ENCODE results near the gene CDC42EP3. TPM values are rescaled to one million over a fixed set of nuclear protein-coding genes. Genes with fewer than 3 reads are reported as not detected.

Gene CDC42EP3, protein sequence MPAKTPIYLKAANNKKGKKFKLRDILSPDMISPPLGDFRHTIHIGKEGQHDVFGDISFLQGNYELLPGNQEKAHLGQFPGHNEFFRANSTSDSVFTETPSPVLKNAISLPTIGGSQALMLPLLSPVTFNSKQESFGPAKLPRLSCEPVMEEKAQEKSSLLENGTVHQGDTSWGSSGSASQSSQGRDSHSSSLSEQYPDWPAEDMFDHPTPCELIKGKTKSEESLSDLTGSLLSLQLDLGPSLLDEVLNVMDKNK
- total RNA-seq (2022) (26.9 and 29.4 TPM in 2 replicates), Bru-seq, nascent RNA (percentile 86 among the genes with signal in this experiment), BruChase-seq, experiment 1, labeled RNA remaining after a 6-hour chase (percentile 69 among the genes with signal in this experiment), BruChase-seq, experiment 2, labeled RNA remaining after a 2-hour chase (percentile 83 among the genes with signal in this experiment)
- long read RNA-seq, full-length matches to known transcripts = 27 of 36 reads
- long read RNA-seq, partial matches to known transcripts = 0 of 36 reads
- long read RNA-seq, other reads (novel, unspliced or antisense) = 9 of 36 reads

DNA sequence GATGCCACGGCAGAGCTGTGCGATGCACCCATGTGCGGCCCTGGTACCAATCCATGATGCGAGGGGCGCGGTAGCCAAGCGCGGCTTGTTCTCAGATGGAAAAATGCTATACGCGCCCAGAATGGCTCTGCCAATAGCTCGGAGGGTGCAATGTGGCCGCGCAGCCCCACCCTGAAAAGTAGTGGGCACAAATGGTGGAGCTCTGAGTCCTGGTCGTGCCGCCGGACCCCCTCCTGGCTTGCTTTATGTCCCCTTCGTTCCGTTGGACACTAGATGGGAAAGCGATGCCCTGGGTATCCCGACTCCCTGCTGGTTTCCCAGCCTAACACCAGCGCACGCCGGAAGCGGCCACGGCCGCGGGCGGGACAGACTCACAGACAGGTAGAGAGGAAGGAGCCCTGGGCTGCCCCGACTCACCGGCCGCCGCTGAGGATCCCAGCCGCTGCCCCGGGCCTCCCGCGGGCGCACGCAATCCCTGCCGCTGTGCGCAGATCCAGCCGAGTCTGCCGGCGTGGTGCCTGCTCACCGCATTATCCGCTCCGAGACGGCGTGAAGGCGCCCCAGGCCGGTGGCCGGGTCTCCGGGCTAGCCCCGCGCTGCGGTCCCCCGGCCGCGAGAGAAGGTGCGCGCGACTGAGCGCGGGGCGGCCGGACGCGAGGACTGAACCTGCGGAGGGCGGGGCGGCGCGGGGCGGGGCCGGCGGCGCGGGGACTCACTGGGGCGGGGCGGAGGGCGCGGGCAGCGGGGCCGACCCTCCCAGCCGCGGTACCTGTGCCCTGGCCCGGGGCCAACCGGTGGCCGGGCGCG, at the start of gene CDC42EP3:
Gene CDC42EP3 (minus strand): TSS at position 634 of the 807 bp plus-strand sequence. CDS start 25,055 bp downstream, outside the sequence.
- H3K27ac Mint-ChIP-seq (ENCODE audit: unreplicated experiment) = peak within 1 kb of the TSS; percentile 87
- peaks cover 35% of the 10 kb centered on the region for H3K36me3 Mint-ChIP-seq (ENCODE audit: insufficient read depth, unreplicated experiment)
- H3K27me3 Mint-ChIP-seq (ENCODE audit: unreplicated experiment) = no peaks in the 10 kb centered on the region
- CTCF ChIA-PET = interaction anchor here (0.6 to 1.1 kb wide), 5 partner anchors 11 to 256 kb away, joined by 3 to 4 read pairs (median 3); no protein-coding TSS in a partner anchor
- TF ChIP-seq, protein P1, sequence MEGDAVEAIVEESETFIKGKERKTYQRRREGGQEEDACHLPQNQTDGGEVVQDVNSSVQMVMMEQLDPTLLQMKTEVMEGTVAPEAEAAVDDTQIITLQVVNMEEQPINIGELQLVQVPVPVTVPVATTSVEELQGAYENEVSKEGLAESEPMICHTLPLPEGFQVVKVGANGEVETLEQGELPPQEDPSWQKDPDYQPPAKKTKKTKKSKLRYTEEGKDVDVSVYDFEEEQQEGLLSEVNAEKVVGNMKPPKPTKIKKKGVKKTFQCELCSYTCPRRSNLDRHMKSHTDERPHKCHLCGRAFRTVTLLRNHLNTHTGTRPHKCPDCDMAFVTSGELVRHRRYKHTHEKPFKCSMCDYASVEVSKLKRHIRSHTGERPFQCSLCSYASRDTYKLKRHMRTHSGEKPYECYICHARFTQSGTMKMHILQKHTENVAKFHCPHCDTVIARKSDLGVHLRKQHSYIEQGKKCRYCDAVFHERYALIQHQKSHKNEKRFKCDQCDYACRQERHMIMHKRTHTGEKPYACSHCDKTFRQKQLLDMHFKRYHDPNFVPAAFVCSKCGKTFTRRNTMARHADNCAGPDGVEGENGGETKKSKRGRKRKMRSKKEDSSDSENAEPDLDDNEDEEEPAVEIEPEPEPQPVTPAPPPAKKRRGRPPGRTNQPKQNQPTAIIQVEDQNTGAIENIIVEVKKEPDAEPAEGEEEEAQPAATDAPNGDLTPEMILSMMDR (IDR thresholded peaks at IDR 0.05; ENCODE audit: unreplicated experiment) = no peak
- intact Hi-C loops (cut with micrococcal nuclease; ENCODE audit: unreplicated experiment) = loop anchor here (2.0 to 5.0 kb wide), 2 partner anchors 82 to 206 kb away; no protein-coding TSS in a partner anchor
- no TSS peak for BruUV-seq (replicated peaks)
- no peaks in the 10 kb centered on the region for H3K9me3 Mint-ChIP-seq (ENCODE audit: low read depth, unreplicated experiment)
- DNase-seq = peak; percentile 84
- H3K4me1 Mint-ChIP-seq (ENCODE audit: low read depth, unreplicated experiment) = peaks cover 52% of the 10 kb centered on the region
- H3K4me3 Mint-ChIP-seq (ENCODE audit: low read depth, unreplicated experiment) = peak within 1 kb of the TSS; percentile 95

DNA sequence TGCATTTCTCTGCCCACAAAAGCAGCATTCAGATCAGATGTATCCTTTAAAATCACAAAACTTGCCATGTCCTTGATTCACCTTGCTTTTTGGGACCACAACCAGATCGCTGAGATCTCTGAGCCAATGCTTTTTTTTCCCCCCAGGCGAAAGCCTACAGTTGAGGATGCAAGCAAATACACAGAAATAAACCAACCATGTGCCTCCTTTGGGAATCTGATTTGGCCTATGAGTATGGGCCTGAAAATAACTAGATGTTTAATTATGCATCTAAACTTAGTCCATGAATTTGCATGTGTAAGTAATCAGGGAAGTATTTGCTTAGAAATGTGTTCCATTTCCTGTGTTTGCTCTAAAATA, 49.7 kb upstream of the CDC42EP3 start:
- BruUV-seq (replicated peaks) = no TSS peak
- intact Hi-C loops (cut with micrococcal nuclease; ENCODE audit: unreplicated experiment) = no loop called here

DNA sequence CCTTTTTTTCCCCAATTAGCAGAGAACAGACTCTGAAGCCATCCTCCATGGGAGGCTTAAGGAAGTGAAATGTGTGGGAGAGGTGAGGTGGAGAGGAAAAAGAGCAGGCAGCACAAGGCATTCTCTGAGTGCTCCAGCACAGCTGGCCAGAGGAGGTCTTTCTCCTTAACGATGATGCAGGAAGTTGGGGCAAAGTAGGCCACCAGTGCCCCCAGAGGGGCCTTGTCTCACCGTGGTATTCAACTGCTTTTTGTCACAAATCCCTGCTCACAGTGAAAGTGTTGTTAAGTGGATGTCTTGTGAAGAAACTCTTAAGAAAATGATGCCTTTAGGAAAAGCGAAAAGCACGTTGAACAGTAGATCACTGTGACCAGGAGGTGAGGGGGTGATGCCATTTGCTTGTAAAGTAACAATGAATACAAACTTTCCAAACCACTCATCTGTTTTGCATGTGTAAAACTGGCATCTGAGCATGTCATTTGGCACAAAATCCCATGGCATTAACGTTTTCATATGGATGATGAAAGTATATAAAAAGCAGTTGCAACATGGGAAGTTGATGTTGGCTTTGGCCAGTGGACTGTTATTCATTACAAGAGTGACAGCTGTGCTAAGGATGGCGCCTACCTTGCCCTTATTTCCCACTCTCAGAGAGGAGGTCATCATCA, 49.2 kb upstream of the CDC42EP3 start:
- TF ChIP-seq, protein P1 (IDR thresholded peaks at IDR 0.05; ENCODE audit: unreplicated experiment) = no peak
- no peaks in the 10 kb centered on the region for H3K27me3 Mint-ChIP-seq (ENCODE audit: unreplicated experiment)
- intact Hi-C loops (cut with micrococcal nuclease; ENCODE audit: unreplicated experiment) = no loop called here
- H3K4me1 Mint-ChIP-seq (ENCODE audit: low read depth, unreplicated experiment) = no peaks in the 10 kb centered on the region
- no peak for DNase-seq
- BruUV-seq (replicated peaks) = no TSS peak
- no peaks in the 10 kb centered on the region for H3K36me3 Mint-ChIP-seq (ENCODE audit: insufficient read depth, unreplicated experiment)
- CTCF ChIA-PET = no interaction called here
- no peaks in the 10 kb centered on the region for H3K9me3 Mint-ChIP-seq (ENCODE audit: low read depth, unreplicated experiment)
- H3K4me3 Mint-ChIP-seq (ENCODE audit: low read depth, unreplicated experiment) = no peak overlapping the region
- H3K27ac Mint-ChIP-seq (ENCODE audit: unreplicated experiment) = no peak overlapping the region

More for the DNA sequence above, 49.7 kb upstream of the CDC42EP3 start:
- H3K4me1 Mint-ChIP-seq (ENCODE audit: low read depth, unreplicated experiment) = no peaks in the 10 kb centered on the region
- H3K27ac Mint-ChIP-seq (ENCODE audit: unreplicated experiment) = no peak overlapping the region
- TF ChIP-seq, protein P1 (IDR thresholded peaks at IDR 0.05; ENCODE audit: unreplicated experiment) = no peak
- CTCF ChIA-PET = no interaction called here
- no peaks in the 10 kb centered on the region for H3K27me3 Mint-ChIP-seq (ENCODE audit: unreplicated experiment)
- H3K36me3 Mint-ChIP-seq (ENCODE audit: insufficient read depth, unreplicated experiment) = no peaks in the 10 kb centered on the region
- no peaks in the 10 kb centered on the region for H3K9me3 Mint-ChIP-seq (ENCODE audit: low read depth, unreplicated experiment)
- no peak for DNase-seq
- no peak overlapping the region for H3K4me3 Mint-ChIP-seq (ENCODE audit: low read depth, unreplicated experiment)

Data from Calu3 (cell line).